Liver (tissue), 9 donors: Measurements from ENCODE around the gene ME2. TPM values are rescaled to one million over a fixed set of nuclear protein-coding genes. Genes with fewer than 3 reads are reported as not detected.

Experiments
- DNase-seq: peaks from one replicate; pipeline ENCODE4 v3.0.0-alpha.2; 2017; ENCODE audit warnings: low spot score
- H3K27ac ChIP-seq, 2 donors: one replicate each; pipeline ENCODE4 v1.7.0; 2013; ENCODE audit warnings: inconsistent platforms in 2 of 2, low read length in 2 of 2, control low read depth in 1 of 2, low read depth in 1 of 2, mild to moderate bottlenecking in 1 of 2
- H3K27me3 ChIP-seq, 4 donors: one replicate each; pipeline versions ENCODE4 v1.6.1 to v1.7.0; 2013; ENCODE audit warnings: low read length in 3 of 4, inconsistent platforms in 1 of 4, mild to moderate bottlenecking in 1 of 4, moderate library complexity in 1 of 4; ENCODE audit not compliant: control insufficient read depth in 4 of 4, insufficient read depth in 4 of 4
- H3K36me3 ChIP-seq, 4 donors: one replicate each; pipeline versions ENCODE4 v1.6.1 to v1.7.0; 2013; ENCODE audit warnings: low read length in 3 of 4, mild to moderate bottlenecking in 3 of 4, low read depth in 1 of 4, moderate library complexity in 1 of 4; ENCODE audit not compliant: control insufficient read depth in 4 of 4, insufficient read depth in 3 of 4
- H3K4me1 ChIP-seq, 4 donors: one replicate each; pipeline versions ENCODE4 v1.6.1 to v1.7.0; 2013; ENCODE audit warnings: low read length in 3 of 4, mild to moderate bottlenecking in 3 of 4, moderate library complexity in 1 of 4; ENCODE audit not compliant: control insufficient read depth in 4 of 4, insufficient read depth in 4 of 4
- H3K4me3 ChIP-seq, 3 donors: one replicate each; pipeline versions ENCODE4 v1.6.1 to v1.7.0; 2013; ENCODE audit warnings: low read length in 3 of 3, control low read depth in 1 of 3, low read depth in 1 of 3, mild to moderate bottlenecking in 1 of 3
- H3K9ac ChIP-seq, 2 donors: one replicate each; pipeline ENCODE4 v1.7.0; 2013; ENCODE audit warnings: low read length in 2 of 2, mild to moderate bottlenecking in 2 of 2, moderate library complexity in 2 of 2, control low read depth in 1 of 2, low read depth in 1 of 2
- H3K9me3 ChIP-seq, 4 donors: one replicate each; pipeline versions ENCODE4 v1.6.1 to v1.7.0; 2013; ENCODE audit warnings: low read length in 3 of 4; ENCODE audit not compliant: control insufficient read depth in 4 of 4
- CTCF ChIP-seq: fragments of 150-350 bp; IDR thresholded peaks from 2 replicates; pipeline ENCODE4 v1.5.1; 2017; ENCODE audit warnings: improper control_type of control experiment, low read depth, low read length; ENCODE audit not compliant: missing input control
- EGR1 ChIP-seq, 2 donors: IDR thresholded peaks; 2 replicates each; pipeline ENCODE4 v1.6.1; 2016 to 2018; ENCODE audit warnings: antibody characterized with exemption in 2 of 2, low read depth in 2 of 2
- FOXA1 ChIP-seq: IDR thresholded peaks from 2 replicates; pipeline ENCODE4 v1.6.1; 2016; ENCODE audit warnings: antibody characterized with exemption
- FOXA2 ChIP-seq: IDR thresholded peaks from 2 replicates; pipeline ENCODE4 v1.6.1; 2016; ENCODE audit warnings: antibody characterized with exemption
- GABPA ChIP-seq, 2 donors: IDR thresholded peaks in 1 of 2; conservative IDR thresholded peaks in 1 of 2; 2 replicates each; pipeline ENCODE4 v1.6.1; 2016; ENCODE audit warnings: antibody characterized with exemption in 2 of 2, mild to moderate bottlenecking in 1 of 2, moderate library complexity in 1 of 2
- HNF4A ChIP-seq, 2 donors: conservative IDR thresholded peaks; 2 replicates each; pipeline ENCODE4 v1.6.1; 2016; ENCODE audit warnings: antibody characterized with exemption in 2 of 2, mild to moderate bottlenecking in 2 of 2
- HNF4G ChIP-seq: IDR thresholded peaks from 2 replicates; pipeline ENCODE4 v1.6.1; 2016; ENCODE audit warnings: antibody characterized with exemption
- JUND ChIP-seq, 2 donors: IDR thresholded peaks; 2 replicates each; pipeline ENCODE4 v1.6.1; 2016; ENCODE audit warnings: antibody characterized with exemption in 2 of 2
- MAX ChIP-seq: IDR thresholded peaks from 2 replicates; pipeline ENCODE4 v1.6.1; 2016; ENCODE audit warnings: antibody characterized with exemption
- NR2F2 ChIP-seq: IDR thresholded peaks from 2 replicates; pipeline ENCODE4 v1.6.1; 2016; ENCODE audit warnings: antibody characterized with exemption
- RAD21 ChIP-seq, 2 donors: IDR thresholded peaks; 2 replicates each; pipeline ENCODE4 v1.6.1; 2016; ENCODE audit warnings: antibody characterized with exemption in 2 of 2, mild to moderate bottlenecking in 2 of 2
- RXRA ChIP-seq, 2 donors: IDR thresholded peaks; 2 replicates each; pipeline ENCODE4 v1.6.1; 2017 to 2018; ENCODE audit warnings: antibody characterized with exemption in 2 of 2, mild to moderate bottlenecking in 1 of 2
- SP1 ChIP-seq: IDR thresholded peaks from 2 replicates; pipeline ENCODE4 v1.6.1; 2018; ENCODE audit warnings: antibody characterized with exemption, mild to moderate bottlenecking
- TAF1 ChIP-seq: conservative IDR thresholded peaks from 2 replicates; pipeline ENCODE4 v1.6.1; 2016; ENCODE audit warnings: antibody characterized with exemption, mild to moderate bottlenecking
- ZBTB33 ChIP-seq: IDR thresholded peaks from 2 replicates; pipeline ENCODE4 v1.6.1; 2016; ENCODE audit warnings: antibody characterized with exemption
- WGBS: extraction: QIAGEN DNeasy Blood & Tissue Kit; methylation state at CpG from one replicate; pipeline ENCODE4 v1.1.7; 2013; 5-methylcytosine and 5-hydroxymethylcytosine counted together
- polyA plus RNA-seq, 2 donors: library from polyadenylated mRNA; stranded (reverse) in 1 of 2; unstranded in 1 of 2; fragments of 200-250 nt in 1 of 2; fragments of >200 nt in 1 of 2; fragmentation: Nextera tagmentation in 1 of 2; extraction: Ambion mirVana in 1 of 2; gene quantifications; one replicate each; pipeline versions ENCODE4 v1.2.1 to v1.2.3, GENCODE V29; 2013 to 2015
- total RNA-seq, 2 donors: library from RNA; depleted of rRNA; stranded (reverse); fragments of >200 nt; gene quantifications; one replicate each; pipeline ENCODE4 v1.2.3, GENCODE V29; 2014
- TF ChIP-seq, protein P1 (sequence below): IDR thresholded peaks from 2 replicates; pipeline ENCODE4 v1.6.1; 2016; ENCODE audit warnings: antibody characterized with exemption, mild to moderate bottlenecking
- TF ChIP-seq, protein P2 (sequence below): IDR thresholded peaks from 2 replicates; pipeline ENCODE4 v1.6.1; 2016; ENCODE audit warnings: antibody characterized with exemption
- donor health status: healthy.
- donor health status: healthy.
- donor health status: healthy.
- donor health status: healthy.
- donor health status: healthy.

ME2 gene
- total and polyA plus RNA-seq, 4 donors: 9.0 to 33.8 (median 16.1) TPM

DNA sequence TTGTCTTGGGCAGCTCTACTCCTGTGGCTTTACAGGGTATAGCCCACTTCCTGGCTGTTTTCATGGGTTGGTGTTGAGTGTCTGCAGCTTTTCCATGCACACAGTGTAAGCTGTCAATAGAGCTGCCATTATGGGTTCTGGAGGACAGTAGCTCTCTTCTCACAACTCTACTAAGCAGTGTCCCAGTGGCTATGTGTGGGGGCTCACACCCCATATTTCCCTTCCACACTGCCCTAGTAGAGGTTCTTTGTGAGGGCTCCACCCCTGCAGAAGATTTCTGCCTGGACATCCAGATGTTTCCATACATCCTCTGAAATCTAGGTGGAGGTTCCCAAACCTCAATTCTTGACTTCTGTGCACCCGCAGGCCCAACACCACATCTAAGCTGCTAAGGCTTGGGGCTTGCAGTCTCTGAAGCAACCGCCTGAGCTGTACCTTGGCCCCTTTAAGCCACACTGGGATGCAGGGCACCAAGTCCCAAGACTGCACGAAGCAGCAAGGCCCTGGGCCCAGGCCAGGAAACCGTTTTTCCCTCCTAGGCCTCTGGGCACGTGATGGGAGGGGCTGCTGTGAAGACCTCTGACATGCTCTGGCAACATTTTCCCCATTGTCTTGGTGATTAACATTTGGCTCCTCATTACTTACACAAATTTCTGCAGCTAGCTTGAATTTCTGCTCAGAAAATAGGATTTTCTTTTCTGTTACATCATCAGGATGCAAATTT lies 98.3 kb downstream of the ME2 start:
- peaks cover 13 to 53% (median 29%) of the 10 kb centered on the region in 4 donors for H3K36me3 ChIP-seq
- peaks cover 0 to 4% (median 2%) of the 10 kb centered on the region in 4 donors for H3K9me3 ChIP-seq
- TF ChIP-seq, protein P1, sequence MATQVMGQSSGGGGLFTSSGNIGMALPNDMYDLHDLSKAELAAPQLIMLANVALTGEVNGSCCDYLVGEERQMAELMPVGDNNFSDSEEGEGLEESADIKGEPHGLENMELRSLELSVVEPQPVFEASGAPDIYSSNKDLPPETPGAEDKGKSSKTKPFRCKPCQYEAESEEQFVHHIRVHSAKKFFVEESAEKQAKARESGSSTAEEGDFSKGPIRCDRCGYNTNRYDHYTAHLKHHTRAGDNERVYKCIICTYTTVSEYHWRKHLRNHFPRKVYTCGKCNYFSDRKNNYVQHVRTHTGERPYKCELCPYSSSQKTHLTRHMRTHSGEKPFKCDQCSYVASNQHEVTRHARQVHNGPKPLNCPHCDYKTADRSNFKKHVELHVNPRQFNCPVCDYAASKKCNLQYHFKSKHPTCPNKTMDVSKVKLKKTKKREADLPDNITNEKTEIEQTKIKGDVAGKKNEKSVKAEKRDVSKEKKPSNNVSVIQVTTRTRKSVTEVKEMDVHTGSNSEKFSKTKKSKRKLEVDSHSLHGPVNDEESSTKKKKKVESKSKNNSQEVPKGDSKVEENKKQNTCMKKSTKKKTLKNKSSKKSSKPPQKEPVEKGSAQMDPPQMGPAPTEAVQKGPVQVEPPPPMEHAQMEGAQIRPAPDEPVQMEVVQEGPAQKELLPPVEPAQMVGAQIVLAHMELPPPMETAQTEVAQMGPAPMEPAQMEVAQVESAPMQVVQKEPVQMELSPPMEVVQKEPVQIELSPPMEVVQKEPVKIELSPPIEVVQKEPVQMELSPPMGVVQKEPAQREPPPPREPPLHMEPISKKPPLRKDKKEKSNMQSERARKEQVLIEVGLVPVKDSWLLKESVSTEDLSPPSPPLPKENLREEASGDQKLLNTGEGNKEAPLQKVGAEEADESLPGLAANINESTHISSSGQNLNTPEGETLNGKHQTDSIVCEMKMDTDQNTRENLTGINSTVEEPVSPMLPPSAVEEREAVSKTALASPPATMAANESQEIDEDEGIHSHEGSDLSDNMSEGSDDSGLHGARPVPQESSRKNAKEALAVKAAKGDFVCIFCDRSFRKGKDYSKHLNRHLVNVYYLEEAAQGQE: no peak
- no peak for TF ChIP-seq RXRA (IDR thresholded peaks at IDR 0.05)
- no peak for TF ChIP-seq EGR1 (IDR thresholded peaks at IDR 0.05; ENCODE audit: low read depth in 2 of 2)
- no peak for TF ChIP-seq SP1
- no peak for TF ChIP-seq RAD21 (IDR thresholded peaks at IDR 0.05)
- TF ChIP-seq JUND (IDR thresholded peaks at IDR 0.05): no peak
- TF ChIP-seq CTCF: no peak
- no peak for TF ChIP-seq GABPA (IDR thresholded peaks at IDR 0.05 in 1 of 2, conservative IDR thresholded peaks at IDR 0.05 in 1 of 2)
- TF ChIP-seq, protein P2, sequence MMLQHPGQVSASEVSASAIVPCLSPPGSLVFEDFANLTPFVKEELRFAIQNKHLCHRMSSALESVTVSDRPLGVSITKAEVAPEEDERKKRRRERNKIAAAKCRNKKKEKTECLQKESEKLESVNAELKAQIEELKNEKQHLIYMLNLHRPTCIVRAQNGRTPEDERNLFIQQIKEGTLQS: no peak
- TF ChIP-seq HNF4G: no peak
- TF ChIP-seq NR2F2: no peak
- no peak for TF ChIP-seq MAX
- TF ChIP-seq FOXA2: no peak
- TF ChIP-seq HNF4A (conservative IDR thresholded peaks at IDR 0.05): no peak
- TF ChIP-seq FOXA1: no peak
- no peak for TF ChIP-seq TAF1
- no peak for TF ChIP-seq ZBTB33
- DNase-seq: no peak
- H3K4me1 ChIP-seq: peaks cover 0 to 10% (median 4%) of the 10 kb centered on the region in 4 donors
- H3K27me3 ChIP-seq: no peaks in the 10 kb centered on the region
- no peak overlapping the region for H3K9ac ChIP-seq
- H3K27ac ChIP-seq: no peak overlapping the region
- WGBS: 97% methylated on average over 5 of the region's 5 CpGs
- H3K4me3 ChIP-seq: no peak overlapping the region
